A549 (cell line): ENCODE results near the gene CDH4.

ENCODE experiments used
- BHLHE40 ChIP-seq: IDR thresholded peaks from 2 replicates; pipeline ENCODE4 v1.6.1; 2012; ENCODE audit warnings: low read depth, low read length, inconsistent platforms
- CHD2 ChIP-seq: fragments of 150-350 bp; IDR thresholded peaks from 2 replicates; pipeline ENCODE4 v1.6.1; 2014; ENCODE audit warnings: low read length; ENCODE audit not compliant: partially characterized antibody
- EP300 ChIP-seq, 2 experiments: fragments of >200 bp; sonication (Bioruptor Twin); formaldehyde crosslinking; IDR thresholded peaks; 2 replicates in 1 of 2; 3 replicates in 1 of 2; pipeline ENCODE4 v1.6.1; 2016 to 2017
- HOXB13 ChIP-seq: fragments of 250-450 bp; sonication (Bioruptor Pico); IDR thresholded peaks from 2 replicates; pipeline ENCODE4 v1.5.0; 2020; ENCODE audit warnings: low read depth, mild to moderate bottlenecking, moderate library complexity
- JUN ChIP-seq, 2 experiments: fragments of >200 bp; sonication (Bioruptor Twin); formaldehyde crosslinking; IDR thresholded peaks; 2 replicates in 1 of 2; 3 replicates in 1 of 2; pipeline ENCODE4 v1.6.1; 2016 to 2017
- MAFK ChIP-seq: fragments of 450-650 bp; IDR thresholded peaks from 2 replicates; pipeline ENCODE4 v1.6.1; 2014; ENCODE audit not compliant: partially characterized antibody
- MAZ ChIP-seq: fragments of 150-350 bp; IDR thresholded peaks from 2 replicates; pipeline ENCODE4 v1.6.1; 2014; ENCODE audit warnings: antibody characterized with exemption, low read depth, low read length, borderline replicate concordance
- NFE2L2 ChIP-seq: fragments of 150-350 bp; conservative IDR thresholded peaks from 2 replicates; pipeline ENCODE4 v1.6.1; 2014; ENCODE audit warnings: low read length
- ZNF302 ChIP-seq: fragments of 250-450 bp; sonication (Bioruptor Pico); IDR thresholded peaks from 2 replicates; pipeline ENCODE4 v1.9.0; 2021; ENCODE audit warnings: inconsistent platforms, mild to moderate bottlenecking, moderate library complexity
- TF ChIP-seq, protein P1 (sequence below): fragments of >200 bp; sonication (Bioruptor Twin); formaldehyde crosslinking; IDR thresholded peaks from 3 replicates; pipeline ENCODE4 v1.5.1; 2016
- TF ChIP-seq, protein P2 (sequence below): IDR thresholded peaks from 2 replicates; pipeline ENCODE4 v1.6.1; 2012

DNA sequence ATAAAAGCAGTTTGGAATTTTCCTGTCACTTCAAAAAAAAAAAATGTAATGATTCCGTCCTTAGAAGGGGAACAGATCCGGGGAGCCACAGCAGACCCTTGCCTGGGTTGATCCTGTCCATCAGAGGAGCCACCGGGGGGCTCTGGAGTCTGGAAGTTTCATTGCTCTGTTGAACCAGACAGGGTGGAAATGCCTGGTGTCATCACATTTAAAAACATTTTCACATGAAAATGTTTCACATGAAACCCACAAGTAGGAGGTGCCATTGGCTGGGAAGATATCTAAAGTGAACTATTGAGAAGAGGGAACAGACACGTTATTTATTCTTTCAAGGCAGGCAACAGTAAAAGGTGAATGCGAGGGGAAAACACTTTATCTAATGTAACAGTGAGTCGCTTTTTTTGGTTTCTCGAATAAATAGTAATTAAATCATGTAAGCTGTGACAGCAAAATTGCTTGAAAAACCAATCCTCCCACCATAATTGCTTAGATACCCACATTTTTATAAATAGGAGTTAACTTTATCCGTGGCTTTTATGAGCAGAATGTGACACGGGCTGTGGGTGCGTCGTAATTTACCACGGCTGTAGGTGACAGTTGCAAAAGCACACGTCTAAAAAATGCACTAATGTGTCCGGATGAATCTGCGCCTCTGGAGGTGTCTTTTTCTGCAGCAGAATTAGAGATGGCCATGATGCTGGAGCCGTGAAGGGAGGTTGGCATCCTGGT lies 490.2 kb downstream of the CDH4 start:
- TF ChIP-seq CHD2 (no peak), BHLHE40 (no peak), NFE2L2 (no peak), MAFK (no peak), ZNF302 (CRISPR knock-in tag) (no peak), MAZ (no peak), JUN (IDR thresholded peaks at IDR 0.05) (no peak), HOXB13 (CRISPR knock-in tag) (no peak), EP300 (IDR thresholded peaks at IDR 0.05) (no peak)
- TF ChIP-seq, protein P1, sequence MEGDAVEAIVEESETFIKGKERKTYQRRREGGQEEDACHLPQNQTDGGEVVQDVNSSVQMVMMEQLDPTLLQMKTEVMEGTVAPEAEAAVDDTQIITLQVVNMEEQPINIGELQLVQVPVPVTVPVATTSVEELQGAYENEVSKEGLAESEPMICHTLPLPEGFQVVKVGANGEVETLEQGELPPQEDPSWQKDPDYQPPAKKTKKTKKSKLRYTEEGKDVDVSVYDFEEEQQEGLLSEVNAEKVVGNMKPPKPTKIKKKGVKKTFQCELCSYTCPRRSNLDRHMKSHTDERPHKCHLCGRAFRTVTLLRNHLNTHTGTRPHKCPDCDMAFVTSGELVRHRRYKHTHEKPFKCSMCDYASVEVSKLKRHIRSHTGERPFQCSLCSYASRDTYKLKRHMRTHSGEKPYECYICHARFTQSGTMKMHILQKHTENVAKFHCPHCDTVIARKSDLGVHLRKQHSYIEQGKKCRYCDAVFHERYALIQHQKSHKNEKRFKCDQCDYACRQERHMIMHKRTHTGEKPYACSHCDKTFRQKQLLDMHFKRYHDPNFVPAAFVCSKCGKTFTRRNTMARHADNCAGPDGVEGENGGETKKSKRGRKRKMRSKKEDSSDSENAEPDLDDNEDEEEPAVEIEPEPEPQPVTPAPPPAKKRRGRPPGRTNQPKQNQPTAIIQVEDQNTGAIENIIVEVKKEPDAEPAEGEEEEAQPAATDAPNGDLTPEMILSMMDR = no peak
- TF ChIP-seq, protein P2, sequence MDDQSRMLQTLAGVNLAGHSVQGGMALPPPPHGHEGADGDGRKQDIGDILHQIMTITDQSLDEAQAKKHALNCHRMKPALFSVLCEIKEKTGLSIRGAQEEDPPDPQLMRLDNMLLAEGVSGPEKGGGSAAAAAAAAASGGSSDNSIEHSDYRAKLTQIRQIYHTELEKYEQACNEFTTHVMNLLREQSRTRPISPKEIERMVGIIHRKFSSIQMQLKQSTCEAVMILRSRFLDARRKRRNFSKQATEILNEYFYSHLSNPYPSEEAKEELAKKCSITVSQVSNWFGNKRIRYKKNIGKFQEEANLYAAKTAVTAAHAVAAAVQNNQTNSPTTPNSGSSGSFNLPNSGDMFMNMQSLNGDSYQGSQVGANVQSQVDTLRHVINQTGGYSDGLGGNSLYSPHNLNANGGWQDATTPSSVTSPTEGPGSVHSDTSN = no peak
